ENCODE results near the gene DIP2C.

DNA sequence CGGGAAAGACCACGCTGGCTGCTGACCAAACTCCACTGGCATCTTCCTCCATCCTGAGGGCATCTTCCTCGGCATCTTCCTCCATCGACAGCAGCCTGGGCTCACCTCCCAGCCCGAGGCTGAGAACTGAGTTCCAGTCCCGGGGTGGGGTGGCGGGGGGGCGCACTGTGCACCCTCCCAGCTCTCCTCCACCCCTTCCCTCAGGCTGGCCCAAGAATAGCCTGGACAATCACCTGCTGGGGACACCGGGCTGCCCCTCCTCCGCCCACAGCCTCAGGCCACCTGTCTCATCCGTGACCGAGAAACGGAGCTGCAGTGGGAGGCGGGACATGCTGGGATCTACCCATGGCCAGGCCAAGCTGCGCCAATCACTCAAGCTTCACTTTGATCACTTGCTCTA, 37.2 kb downstream of the DIP2C start:
- TF ChIP-seq, protein P1, sequence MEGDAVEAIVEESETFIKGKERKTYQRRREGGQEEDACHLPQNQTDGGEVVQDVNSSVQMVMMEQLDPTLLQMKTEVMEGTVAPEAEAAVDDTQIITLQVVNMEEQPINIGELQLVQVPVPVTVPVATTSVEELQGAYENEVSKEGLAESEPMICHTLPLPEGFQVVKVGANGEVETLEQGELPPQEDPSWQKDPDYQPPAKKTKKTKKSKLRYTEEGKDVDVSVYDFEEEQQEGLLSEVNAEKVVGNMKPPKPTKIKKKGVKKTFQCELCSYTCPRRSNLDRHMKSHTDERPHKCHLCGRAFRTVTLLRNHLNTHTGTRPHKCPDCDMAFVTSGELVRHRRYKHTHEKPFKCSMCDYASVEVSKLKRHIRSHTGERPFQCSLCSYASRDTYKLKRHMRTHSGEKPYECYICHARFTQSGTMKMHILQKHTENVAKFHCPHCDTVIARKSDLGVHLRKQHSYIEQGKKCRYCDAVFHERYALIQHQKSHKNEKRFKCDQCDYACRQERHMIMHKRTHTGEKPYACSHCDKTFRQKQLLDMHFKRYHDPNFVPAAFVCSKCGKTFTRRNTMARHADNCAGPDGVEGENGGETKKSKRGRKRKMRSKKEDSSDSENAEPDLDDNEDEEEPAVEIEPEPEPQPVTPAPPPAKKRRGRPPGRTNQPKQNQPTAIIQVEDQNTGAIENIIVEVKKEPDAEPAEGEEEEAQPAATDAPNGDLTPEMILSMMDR (IDR thresholded peaks at IDR 0.05; ENCODE audit: borderline replicate concordance, extremely low read depth, low read length, poor library complexity, severe bottlenecking): no peak
- TF ChIP-seq EZH2 (IDR thresholded peaks at IDR 0.05; ENCODE audit: borderline replicate concordance, low read depth, low read length, severe bottlenecking): no peak

All from DND-41 (cell line).